Embryonic facial prominence (tissue), 1 donor: ENCODE results near the gene ARFGEF2.
"Not testable (repeated sequence)": the region's sequence is repeated elsewhere in the genome, so short reads cannot be mapped to it uniquely, and the experiment has no call there.

Source experiments
- DNase-seq: peaks from one replicate; pipeline ENCODE4 v3.0.0-alpha.2; 2016; ENCODE audit errors: extremely low spot score

ARFGEF2 gene

DNA sequence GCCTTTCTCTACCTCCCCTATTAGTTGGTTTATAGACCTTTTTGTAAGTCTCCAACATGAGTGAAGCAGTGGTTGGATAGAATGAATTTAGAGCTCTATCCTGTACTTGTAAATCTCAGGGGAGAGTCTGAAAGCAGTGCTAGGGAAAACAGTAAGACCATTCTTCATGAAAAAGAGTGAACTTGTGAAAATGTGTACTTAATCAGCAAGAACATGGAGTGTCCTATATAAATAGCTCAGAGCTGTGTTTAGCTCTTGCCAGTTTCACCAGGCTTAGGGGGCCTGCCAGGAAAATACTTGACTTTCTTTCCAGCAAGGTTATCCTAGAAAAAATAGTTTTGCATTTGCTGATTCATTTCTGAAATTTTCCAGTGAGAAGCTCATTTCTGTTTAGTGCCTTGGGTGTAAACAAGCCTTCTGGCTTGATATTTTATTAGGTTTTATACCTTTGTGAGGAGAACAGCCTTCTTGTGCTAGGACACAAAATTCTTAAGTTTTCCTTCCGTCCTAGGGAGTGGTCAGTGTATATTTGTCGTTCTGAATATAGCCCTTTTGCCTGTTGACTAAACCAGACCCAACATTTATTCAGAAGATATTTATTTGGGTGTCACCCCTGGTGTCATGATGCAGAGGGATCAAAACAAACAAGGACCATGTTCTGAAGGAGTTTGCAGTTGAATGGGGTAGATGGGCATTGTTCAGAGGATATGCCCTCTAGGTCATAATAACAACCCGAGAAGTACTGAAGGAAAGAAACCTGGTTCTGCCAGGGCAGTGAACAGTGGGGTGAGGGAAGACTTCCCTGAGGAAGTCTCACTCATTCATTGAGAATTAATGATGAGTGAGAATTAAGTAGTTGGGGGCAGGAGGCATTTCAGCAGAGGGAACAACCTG is 7.6 kb downstream of the ARFGEF2 start:
- no peak for DNase-seq

DNA sequence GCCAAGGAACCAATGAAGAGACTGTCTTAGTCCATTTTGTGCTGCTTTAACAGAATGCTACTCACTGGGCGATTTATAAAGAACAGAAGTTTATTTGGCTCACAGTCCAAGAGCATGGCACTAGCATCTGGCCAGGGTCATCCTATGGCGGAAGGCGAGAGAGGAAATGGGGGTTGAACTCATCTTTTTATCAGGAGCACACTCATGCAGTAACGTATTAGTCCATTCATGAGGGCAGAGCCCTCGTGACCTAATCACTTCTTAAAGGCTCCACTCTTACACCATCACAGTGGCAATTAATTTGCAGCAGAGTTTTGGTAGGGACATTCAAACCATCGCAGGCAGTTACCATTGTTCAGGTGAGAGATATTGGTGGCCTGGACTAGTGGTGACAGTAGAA is 8.5 kb downstream of the ARFGEF2 start:
- no peak for DNase-seq

DNA sequence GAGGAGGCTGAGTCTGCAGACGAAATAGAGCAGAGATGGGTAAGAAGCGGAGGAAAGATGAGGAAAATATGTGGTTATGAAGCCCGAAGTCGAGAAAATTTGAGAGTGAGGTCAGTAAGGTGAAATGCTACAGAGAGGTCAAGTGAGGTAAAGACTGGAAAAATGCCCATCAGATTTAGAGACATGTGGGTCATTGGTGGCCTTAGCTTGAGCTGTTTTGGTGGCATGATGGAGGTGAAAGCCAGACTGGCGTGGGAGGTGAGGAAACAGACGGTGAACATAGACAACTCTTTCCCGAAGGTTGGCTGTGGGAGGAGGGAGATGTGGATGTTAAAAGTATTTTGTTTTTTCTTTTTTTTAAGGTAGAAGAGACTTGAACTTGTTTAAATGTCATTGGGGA is 9.4 kb downstream of the ARFGEF2 start:
- no peak for DNase-seq

DNA sequence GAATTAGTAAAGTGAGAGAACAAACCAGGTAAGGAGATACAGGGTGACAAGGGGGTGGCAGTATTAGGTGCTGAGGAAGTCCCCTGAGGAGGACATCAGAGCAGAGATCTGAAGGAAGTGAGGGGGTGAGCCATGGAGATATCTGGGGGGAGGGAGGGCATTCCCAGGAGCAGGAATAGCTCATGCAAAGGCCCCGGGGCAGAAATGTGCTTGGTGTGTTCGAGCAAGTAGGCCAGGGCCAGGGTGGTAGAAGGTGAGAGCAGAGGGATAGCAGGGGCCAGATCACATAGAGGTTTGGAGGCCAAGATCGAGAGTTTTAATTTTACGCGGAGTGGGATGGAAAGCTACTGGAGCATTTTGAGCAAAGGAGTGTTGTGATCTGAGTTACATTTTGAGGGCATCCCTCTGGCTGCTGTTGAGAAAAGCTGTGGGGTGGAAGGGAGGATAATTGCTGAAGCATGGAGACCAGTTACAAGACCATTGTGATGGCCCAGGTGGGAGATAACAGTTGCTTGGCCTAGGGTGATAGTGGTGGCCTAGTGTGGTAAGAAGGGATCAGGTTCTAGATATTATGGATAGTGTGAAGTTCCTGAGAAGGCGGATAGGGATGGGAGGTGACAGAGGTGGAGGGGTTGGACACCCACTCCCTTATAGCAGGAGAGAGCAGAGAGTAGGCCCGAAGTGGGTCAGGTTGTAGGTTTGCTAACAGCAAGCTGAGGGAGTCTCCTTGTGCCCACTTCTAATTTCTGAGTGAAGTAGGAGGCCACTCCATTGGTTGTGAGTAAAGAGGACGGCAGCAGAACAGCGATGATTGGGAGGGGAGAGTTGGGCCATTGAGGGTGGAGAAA is 10.2 kb downstream of the ARFGEF2 start:
- DNase-seq = no peak

DNA sequence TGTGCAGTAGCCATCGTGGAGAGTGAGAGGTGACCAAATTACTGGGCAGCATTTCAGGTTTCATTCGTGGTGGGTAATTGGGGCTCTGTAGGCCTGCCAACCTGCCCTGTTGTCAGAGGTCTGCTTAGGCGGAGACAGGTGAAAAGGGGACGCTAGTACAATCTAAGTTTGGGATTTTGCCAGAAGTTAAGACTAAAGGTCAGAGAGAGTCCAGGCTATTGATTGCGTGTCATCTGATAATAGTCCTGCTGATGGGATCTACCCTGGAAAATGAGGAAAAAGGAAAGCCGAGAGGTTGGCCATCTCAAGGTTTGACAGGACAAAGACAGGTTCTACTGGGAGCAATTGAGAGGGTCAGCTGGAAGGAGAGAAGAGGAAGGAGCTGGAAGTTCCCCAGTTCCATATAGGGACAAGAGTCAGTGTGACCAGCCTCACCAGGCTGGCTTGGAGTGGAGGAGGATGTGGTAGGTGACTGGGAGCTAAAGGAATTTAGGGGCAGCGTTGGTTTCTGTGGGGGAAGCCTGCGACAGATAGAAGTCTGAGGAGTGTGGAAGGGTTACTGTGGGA is 10.9 kb downstream of the ARFGEF2 start:
- no peak for DNase-seq

DNA sequence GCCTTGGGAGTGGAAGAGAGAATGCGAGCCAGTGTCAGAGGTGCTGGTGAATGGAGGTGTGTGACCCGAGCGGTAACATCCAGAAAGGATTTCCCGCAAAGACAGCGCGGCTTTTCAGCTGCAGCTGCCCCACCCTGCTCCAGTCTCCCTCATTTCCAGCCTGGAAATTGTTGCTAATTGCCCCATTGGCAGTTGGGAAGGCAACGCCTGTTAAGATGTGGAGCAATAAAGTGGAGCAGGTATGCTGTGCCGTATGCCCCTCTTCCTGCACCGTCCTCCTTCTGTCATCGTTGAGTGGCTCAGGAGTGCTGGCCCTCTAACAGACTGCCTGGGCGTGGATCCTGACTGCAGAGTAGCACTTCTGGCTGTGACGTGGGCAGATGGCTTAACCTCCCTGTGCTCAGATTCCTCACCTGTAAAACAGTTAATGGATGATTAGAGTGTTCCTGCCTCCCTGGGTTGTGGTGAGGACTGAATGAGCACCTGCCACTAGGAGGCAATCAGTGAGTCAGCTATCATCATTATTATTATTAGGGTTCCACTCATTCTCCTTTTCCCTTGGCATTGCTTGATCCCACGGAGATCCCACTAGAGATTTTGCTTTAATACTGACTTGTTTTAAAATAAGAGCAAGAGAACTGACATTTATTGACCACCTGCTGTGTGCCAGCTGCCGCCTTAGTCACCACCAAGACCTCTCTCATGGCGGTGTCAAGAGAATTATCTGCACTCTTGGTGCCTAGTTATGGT is 11.7 kb downstream of the ARFGEF2 start:
- no peak for DNase-seq

DNA sequence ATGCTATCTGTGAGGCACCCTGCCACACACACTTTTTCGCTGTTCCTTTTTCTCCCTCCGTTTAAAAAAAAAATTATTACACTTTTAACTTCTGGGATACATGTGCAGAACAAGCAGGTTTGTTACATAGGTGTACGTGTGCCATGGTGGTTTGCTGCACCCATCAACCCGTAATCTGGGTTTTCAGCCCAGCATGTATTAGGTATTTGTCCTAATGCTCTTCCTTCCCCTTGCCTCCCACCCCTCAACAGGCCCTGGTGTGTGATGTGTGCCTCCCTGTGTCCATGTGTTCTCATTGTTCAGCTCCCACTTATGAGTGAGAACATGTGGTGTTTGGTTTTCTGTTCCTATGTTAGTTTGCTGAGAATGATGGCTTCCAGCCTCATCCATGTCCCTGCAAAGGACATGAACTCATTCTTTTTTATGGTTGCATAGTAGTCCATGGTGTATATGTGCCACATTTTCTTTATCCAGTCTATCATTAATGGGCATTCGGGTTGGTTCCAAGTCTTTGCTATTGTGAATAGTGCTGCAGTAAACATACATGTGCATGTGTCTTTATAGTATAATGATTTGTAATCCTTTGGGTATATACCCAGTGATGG is 12.9 kb downstream of the ARFGEF2 start:
- DNase-seq = not testable (repeated sequence)

DNA sequence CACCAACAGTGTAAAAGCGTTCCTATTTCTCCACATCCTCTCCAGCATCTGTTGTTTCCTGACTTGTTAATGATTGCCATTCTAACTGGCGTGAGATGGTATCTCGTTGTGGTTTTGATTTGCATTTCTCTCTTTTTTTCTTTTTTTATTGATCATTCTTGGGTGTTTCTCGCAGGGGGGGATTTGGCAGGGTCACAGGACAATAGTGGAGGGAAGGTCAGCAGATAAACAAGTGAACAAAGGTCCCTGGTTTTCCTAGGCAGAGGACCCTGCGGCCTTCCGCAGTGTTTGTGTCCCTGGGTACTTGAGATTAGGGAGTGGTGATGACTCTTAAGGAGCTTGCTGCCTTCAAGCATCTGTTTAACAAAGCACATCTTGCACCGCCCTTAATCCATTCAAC is 13.5 kb downstream of the ARFGEF2 start:
- DNase-seq = not testable (repeated sequence)

DNA sequence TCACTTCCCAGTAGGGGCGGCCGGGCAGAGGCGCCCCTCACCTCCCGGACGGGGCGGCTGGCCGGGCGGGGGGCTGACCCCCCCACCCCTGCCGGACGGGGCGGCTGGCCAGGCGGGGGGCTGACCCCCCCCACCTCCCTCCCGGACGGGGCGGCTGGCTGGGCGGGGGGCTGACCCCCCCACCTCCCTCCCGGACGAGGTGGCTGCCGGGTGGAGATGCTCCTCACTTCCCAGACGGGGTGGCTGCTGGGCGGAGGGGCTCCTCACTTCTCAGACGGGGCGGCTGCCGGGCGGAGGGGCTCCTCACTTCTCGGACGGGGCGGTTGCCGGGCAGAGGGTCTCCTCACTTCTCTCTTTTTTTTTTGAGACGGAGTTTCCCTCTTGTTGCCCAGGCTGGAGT is 14.7 kb downstream of the ARFGEF2 start:
- DNase-seq = not testable (repeated sequence)

DNA sequence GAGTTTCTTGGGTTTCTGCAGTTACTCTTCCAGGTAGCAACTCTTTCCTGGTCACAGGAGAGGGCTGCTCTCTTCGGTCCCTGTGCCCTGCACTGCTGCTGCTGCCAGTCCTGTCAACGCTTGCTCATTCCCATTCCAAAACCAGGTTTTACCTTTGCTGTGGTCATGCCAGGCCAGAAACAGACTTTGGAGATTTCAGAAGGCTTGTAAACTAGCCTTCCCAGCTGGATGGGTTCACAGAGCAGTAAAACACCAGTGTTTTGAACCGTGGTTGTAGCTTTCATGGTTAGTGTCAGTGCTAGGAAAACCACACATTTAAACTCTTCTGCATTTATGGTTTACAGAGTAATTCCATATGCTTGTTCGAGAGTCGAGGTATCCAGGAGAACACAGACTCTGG is 16.2 kb downstream of the ARFGEF2 start:
- no peak for DNase-seq

DNA sequence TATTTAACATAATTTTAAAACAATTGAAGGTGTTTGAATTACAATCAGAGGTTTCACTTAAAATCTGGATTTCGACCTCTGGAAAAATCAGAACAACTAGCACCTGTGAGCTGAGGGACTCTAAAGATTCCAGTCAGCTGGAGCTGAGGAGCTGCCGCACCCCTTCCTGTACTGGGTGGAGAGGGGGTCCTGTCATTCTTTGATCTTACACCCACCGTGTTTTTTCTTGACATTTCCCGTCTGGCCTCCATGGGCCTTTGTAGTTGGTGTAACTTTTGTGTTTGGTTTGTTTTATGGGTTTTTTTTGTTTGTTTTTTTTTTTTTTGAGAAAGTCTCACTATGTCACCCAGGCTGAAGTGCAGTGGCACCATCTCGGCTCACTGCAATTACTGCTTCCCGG is 17.2 kb downstream of the ARFGEF2 start:
- no peak for DNase-seq

DNA sequence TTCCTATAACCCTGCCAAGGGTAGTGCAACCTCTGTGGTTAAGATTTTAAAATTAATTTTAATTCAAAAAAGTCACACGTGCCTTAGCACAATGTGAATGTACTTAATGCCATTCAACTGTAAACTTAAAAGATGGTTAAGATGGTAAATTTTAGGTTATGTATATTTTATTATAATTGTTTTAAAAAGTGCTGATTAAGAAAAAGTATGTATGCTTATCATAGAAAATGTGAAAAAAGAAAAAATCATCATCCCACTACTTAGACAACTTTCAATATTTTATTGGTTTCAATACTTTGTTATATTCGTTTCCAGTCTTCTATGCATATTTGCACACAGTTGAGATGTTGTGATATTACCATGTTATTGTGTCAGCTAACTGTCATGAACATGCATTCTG is 18.7 kb downstream of the ARFGEF2 start:
- no peak for DNase-seq

DNA sequence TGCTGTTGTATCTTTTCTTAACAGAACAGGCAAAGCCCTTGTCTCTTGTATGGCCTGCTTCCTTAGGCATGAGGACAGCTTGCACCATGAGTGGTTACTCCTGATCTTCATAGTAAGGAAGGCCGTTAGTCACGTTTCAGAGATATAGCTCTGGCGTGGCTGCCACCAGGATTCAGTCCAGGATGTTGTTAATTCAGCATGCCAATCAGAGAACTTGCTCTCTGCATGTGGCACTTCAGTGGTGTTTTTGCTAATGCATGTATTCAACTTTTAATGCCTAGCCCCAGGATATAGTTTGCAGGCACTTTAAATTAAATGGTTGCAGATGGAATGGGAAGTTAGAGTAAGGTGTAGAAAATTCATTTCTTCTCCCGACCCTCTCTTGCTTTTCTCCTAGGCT is 20.0 kb downstream of the ARFGEF2 start:
- no peak for DNase-seq

DNA sequence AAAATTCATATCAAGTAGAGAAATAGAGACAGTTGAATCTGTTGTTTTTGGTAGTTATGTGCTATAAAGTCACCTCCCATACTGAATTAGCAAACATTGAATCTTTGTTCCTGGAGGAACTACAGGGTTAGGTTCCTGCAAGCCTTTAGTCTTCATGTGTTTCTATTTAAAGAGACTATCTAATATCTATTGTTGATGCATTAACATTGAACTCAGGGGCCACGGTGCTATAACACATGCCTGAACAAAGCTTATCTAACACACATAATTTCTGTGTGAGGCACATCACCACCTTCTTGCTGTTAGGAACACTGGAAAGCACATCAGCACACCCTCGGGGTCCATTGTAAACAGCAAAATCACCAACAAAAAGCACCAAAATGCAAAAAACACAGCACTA is 21.2 kb downstream of the ARFGEF2 start:
- no peak for DNase-seq

DNA sequence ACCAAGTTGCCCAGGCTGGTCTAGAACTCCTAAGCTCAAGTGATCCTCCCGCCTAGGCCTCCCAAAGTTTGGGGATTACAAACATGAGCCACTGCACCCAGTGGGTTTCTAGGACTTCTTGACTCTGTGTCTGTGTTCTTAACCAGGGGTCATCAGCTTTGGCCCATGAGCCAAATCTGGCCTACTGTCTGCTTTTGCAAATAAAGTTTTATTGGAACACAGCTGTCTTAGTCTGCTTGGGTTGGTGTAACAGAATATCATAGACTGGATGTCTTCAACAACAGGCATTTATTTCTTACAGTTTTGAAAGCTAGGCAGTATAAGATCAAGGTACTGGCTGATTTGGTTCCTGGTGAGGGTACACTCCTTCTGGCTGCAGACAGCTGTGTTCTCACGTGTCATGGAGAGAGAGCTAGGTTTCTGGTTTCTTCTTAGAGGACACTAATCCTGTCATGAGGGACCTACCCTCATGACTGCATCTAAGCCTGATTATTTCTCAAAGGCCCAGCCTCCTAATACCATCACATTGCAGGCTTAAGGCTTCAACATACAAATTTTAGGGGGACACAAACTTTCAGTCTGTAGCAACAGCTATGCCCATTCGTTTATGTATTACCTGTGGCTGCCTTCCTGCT is 23.3 kb downstream of the ARFGEF2 start:
- DNase-seq = no peak

DNA sequence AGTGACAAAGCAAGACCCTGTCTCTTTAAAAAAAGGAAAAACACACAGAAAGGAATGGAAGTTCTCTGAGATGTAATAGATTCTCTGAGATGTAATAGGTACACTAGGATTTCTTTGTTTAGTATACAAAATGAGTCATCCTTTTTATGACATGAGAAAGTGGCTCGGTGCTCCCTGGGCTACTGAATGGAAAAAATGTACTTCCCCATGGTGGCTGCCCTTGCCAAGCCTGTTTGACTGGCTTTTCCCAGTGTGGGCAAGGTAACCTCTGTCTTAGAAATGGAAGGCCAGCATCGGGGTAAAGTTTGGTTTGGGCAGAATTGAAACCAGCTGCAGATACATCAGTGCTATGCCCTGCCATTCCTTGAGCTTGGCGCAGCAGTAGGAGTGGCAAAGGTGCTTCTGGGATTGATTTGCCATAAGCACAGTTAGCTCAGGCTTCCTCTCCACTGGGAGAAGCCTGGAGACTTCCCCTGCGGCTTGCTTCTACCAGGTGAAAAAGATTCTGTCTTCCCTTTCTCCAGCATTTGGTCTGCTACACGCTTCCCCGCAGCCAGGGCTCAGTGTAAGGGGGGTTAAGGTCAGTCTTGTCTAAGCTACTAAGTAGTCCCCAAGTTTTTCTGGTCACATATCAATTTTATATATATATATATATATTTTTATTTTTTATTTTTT is 24.5 kb downstream of the ARFGEF2 start:
- no peak for DNase-seq

DNA sequence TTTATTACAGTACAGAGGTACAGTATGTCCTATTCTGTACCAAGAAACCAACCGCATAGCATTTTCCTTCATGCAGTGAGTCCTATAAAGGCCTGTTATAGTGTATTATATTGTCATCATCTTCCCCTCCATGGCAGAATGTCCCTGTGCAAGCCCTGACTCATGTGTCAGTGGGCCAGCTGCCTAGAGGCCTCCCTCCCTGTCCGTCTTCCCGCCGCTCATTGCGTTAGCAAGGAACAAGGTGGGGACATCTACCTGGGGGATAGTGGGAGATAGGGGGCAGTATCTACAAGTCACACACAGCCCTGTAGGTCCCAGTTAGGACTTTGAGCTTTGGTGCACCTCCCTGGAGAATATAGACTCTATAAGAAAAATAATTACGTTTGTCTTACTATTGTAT is 27.1 kb downstream of the ARFGEF2 start:
- DNase-seq = no peak

DNA sequence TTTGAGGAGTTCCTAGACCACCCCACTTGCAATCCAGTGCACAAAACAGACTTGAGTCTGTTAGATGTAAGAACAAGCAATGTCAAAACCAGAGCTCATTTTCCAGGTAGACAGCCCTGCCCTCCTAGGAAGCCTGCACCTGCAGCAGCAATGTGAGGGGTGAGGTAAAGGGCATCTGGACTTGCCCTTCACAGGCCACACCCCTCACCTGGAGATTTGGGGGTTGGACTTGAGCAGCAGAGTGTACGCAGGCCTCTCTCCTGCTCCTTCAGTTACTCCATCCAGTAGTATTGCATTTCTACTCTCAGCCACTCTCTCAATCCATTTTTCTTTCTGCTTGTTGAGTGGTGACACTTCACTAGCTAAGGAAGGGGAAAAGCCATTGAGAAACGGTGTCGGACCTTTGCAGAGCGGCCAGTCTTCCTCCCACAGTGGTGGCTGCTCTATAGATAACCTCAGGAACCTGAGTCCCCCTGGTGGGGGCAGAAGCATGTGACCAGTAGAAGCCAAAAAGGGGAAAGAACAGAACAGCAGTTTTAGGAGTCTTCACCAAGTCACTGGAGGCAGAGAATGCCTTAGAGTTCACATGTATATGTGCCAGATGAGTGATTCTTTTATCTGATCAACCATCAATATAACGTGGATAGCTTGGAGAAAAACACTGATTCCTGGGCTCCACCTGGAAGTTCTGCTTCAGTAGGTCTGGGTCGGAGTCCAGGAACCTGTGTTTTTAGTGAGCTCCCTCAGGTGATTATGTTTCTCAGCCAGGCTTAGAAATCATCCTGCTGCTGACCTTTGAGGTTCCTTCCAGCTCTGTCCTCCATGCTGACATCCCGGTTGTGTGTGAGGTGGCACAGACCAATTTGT is 28.0 kb downstream of the ARFGEF2 start:
- DNase-seq = no peak

DNA sequence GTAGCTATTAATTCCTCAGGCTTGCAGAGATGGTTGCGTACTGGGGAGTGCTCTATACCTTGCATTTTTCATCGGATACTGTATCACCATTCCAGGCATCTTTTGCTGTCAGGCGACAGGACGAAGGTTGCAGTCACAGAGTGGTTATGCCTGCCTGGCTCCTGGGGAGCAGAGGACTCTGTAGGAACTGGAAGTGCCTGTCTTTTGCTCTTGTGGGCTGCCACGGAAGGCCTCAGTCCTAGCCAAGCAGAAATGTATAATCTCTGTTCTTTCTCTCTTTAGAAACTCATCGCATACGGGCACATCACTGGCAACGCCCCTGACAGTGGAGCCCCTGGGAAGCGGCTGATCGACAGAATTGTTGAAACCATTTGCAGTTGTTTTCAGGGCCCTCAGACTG is 29.5 kb downstream of the ARFGEF2 start:
- DNase-seq = no peak
